ENCODE results near the gene SPATS2L. TPM values are rescaled to one million over a fixed set of nuclear protein-coding genes. Genes with fewer than 3 reads are reported as not detected.

Gene SPATS2L
- total RNA-seq, 1 experiment from 2014 or later: 47.3 TPM

GRCh38 chr2:200463452-200463851 lies 157.0 kb downstream of the SPATS2L start:
- Mint-ChIP-seq H3K4me3 (no peak overlapping the region), H3K9me3 (no peaks in the 10 kb centered on the region), H3K27me3 (ENCODE audit: low read depth) (no peaks in the 10 kb centered on the region), H3K36me3 (ENCODE audit: insufficient read depth in 1 of 3, low read depth in 3 of 3) (peaks cover 7 to 48% (median 18%) of the 10 kb centered on the region in 3 experiments; a peak in 6 of 7 replicates), H3K27ac (no peak overlapping the region), H3K4me1 (no peaks in the 10 kb centered on the region)
- H2AFZ ChIP-seq (ENCODE audit: low read length): no peak overlapping the region
- no peaks in the 10 kb centered on the region for H3K23me2 ChIP-seq (ENCODE audit: insufficient read length, low read depth, low read length, poor library complexity, severe bottlenecking)
- WGBS (ENCODE audit: extremely low coverage, insufficient read length, low lambda C conversion rate): no CpG with 5 or more reads among the region's 2 CpGs
- H3K56ac ChIP-seq (ENCODE audit: insufficient read length, low read depth, low read length): no peak overlapping the region
- H3T11ph ChIP-seq (ENCODE audit: low read length): no peak overlapping the region
- no peak overlapping the region for H3K4ac ChIP-seq (ENCODE audit: low read depth, low read length)
- no peak overlapping the region for H3K18ac ChIP-seq (ENCODE audit: insufficient read length, low read depth, low read length)
- no peaks in the 10 kb centered on the region for H3K79me1 ChIP-seq (ENCODE audit: insufficient read depth, low read depth, low read length, poor library complexity, severe bottlenecking)
- no peaks in the 10 kb centered on the region for H4K20me1 ChIP-seq (ENCODE audit: control insufficient read depth, insufficient read depth, insufficient read length)
- H2BK12ac ChIP-seq (ENCODE audit: insufficient read length, low read depth, low read length): no peak overlapping the region
- H2BK5ac ChIP-seq (ENCODE audit: insufficient read length, low read length): no peak overlapping the region
- no peaks in the 10 kb centered on the region for H3K27me3 ChIP-seq (ENCODE audit: insufficient read depth, low read length)
- no peak for DNase-seq
- H3K9me3 ChIP-seq (ENCODE audit: control insufficient read depth, low read depth, low read length): no peaks in the 10 kb centered on the region
- no peak overlapping the region for H4K5ac ChIP-seq (ENCODE audit: insufficient read length, low read depth, low read length)
- H4K8ac ChIP-seq (replicated peaks; ENCODE audit: insufficient read length, low read depth, low read length): no peak overlapping the region
- H2BK15ac ChIP-seq (ENCODE audit: low read depth, low read length): no peak overlapping the region
- H2AK5ac ChIP-seq (ENCODE audit: insufficient read length, low read length): no peak overlapping the region
- no peak overlapping the region for H3K23ac ChIP-seq (ENCODE audit: insufficient read length, low read depth, low read length)
- H3K14ac ChIP-seq (ENCODE audit: insufficient read depth, low read length): no peak overlapping the region
- no peak overlapping the region for H3K9ac ChIP-seq (ENCODE audit: extremely low read depth, insufficient read length, low read length)
- H3K79me2 ChIP-seq (ENCODE audit: insufficient read depth, low read length): no peaks in the 10 kb centered on the region; the same call in 1 of the 2 replicates
- H3K27ac ChIP-seq (ENCODE audit: insufficient read length, low read depth, low read length): no peak overlapping the region
- no peak for TF ChIP-seq CTCF (conservative IDR thresholded peaks at IDR 0.05)
- no peak overlapping the region for H4K91ac ChIP-seq (ENCODE audit: insufficient read length, low read depth, low read length)
- H2BK120ac ChIP-seq (ENCODE audit: low read depth, low read length, poor library complexity, severe bottlenecking): no peak overlapping the region
- no peaks in the 10 kb centered on the region for H3K4me1 ChIP-seq (ENCODE audit: insufficient read depth, low read length)
- H2BK20ac ChIP-seq (ENCODE audit: low read depth, low read length, poor library complexity, severe bottlenecking): no peak overlapping the region
- no peak overlapping the region for H3K4me2 ChIP-seq (ENCODE audit: insufficient read depth, insufficient read length, low read length)
